ENCODE data around the gene B4GALNT1. TPM values are rescaled to one million over a fixed set of nuclear protein-coding genes. Genes with fewer than 3 reads are reported as not detected.

Gene B4GALNT1
- total RNA-seq, 2 experiments from 2014 or later: 1.2 to 3.1 TPM

GRCh38 chr12:57623811-57624390, 9.1 kb downstream of the B4GALNT1 start:
- no TSS peak for BruUV-seq (replicated peaks)

DNA sequence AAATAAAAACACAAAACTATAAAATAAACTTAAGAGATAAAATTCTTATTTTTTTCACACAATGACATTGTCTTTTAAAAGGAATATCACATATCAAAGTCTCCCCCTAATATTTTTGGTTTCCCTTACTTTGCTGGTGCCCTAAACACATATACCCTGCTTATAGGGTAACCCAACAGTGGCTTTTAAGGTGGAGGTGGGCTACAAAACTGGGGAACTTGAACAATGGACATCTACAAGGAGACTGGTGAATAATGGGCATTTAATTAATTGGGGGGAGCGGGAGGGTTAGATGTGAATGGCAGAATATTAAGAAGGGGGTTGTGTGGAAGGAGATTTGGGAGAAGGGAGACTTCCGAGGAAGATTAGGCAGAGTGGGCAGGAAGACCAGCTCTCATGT, 9.6 kb downstream of the B4GALNT1 start:
- POLR2A ChIA-PET: no interaction called here
- Histone ChIP-seq H3K36me3 (ENCODE audit: insufficient read depth, low read length) (no peaks in the 10 kb centered on the region), H3K4me1 (ENCODE audit: insufficient read depth, low read length, poor library complexity, severe bottlenecking) (no peaks in the 10 kb centered on the region), H3K27ac (ENCODE audit: low read depth, low read length, poor library complexity, severe bottlenecking) (no peak overlapping the region), H2AFZ (ENCODE audit: low read length) (no peak overlapping the region), H3K9me2 (ENCODE audit: insufficient read depth, low read length) (no peaks in the 10 kb centered on the region), H3K79me2 (ENCODE audit: insufficient read depth, low read depth, low read length) (no peaks in the 10 kb centered on the region), H4K20me1 (ENCODE audit: insufficient read depth, low read length) (no peaks in the 10 kb centered on the region), H3K4me2 (ENCODE audit: low read length) (no peak overlapping the region), H3K4me3 (ENCODE audit: low read depth, low read length, poor library complexity, severe bottlenecking) (no peak overlapping the region), H3K9me3 (ENCODE audit: low read length) (no peaks in the 10 kb centered on the region)
- intact Hi-C loops (cut with micrococcal nuclease; ENCODE audit: unreplicated experiment): no loop called here
- DNase-seq (ENCODE audit: low spot score): no peak
- CTCF ChIA-PET (ENCODE audit: unreplicated experiment): no interaction called here
- no TSS peak for BruUV-seq (replicated peaks)
- TF ChIP-seq EZH2phosphoT487 (IDR thresholded peaks at IDR 0.05; ENCODE audit: borderline replicate concordance, low read depth, low read length): no peak
- TF ChIP-seq, protein P1, sequence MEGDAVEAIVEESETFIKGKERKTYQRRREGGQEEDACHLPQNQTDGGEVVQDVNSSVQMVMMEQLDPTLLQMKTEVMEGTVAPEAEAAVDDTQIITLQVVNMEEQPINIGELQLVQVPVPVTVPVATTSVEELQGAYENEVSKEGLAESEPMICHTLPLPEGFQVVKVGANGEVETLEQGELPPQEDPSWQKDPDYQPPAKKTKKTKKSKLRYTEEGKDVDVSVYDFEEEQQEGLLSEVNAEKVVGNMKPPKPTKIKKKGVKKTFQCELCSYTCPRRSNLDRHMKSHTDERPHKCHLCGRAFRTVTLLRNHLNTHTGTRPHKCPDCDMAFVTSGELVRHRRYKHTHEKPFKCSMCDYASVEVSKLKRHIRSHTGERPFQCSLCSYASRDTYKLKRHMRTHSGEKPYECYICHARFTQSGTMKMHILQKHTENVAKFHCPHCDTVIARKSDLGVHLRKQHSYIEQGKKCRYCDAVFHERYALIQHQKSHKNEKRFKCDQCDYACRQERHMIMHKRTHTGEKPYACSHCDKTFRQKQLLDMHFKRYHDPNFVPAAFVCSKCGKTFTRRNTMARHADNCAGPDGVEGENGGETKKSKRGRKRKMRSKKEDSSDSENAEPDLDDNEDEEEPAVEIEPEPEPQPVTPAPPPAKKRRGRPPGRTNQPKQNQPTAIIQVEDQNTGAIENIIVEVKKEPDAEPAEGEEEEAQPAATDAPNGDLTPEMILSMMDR (conservative IDR thresholded peaks at IDR 0.05; ENCODE audit: low read length): no peak

More at GRCh38 chr12:57623811-57624390, 9.1 kb downstream of the B4GALNT1 start:
- intact Hi-C loops (cut with micrococcal nuclease; ENCODE audit: unreplicated experiment): no loop called here
- ChIA-PET POLR2A (no interaction called here), CTCF (ENCODE audit: unreplicated experiment) (no interaction called here)
- H4K20me1 ChIP-seq (ENCODE audit: insufficient read depth, low read length): no peaks in the 10 kb centered on the region
- H3K4me1 ChIP-seq (ENCODE audit: insufficient read depth, low read length, poor library complexity, severe bottlenecking): no peaks in the 10 kb centered on the region
- no peak overlapping the region for H3K4me3 ChIP-seq (ENCODE audit: low read depth, low read length, poor library complexity, severe bottlenecking)
- no peak overlapping the region for H3K4me2 ChIP-seq (ENCODE audit: low read length)
- no peaks in the 10 kb centered on the region for H3K79me2 ChIP-seq (ENCODE audit: insufficient read depth, low read depth, low read length)
- DNase-seq (ENCODE audit: low spot score): no peak
- H2AFZ ChIP-seq (ENCODE audit: low read length): no peak overlapping the region
- H3K9me2 ChIP-seq (ENCODE audit: insufficient read depth, low read length): no peaks in the 10 kb centered on the region
- H3K9me3 ChIP-seq (ENCODE audit: low read length): no peaks in the 10 kb centered on the region
- no peak for TF ChIP-seq EZH2phosphoT487 (IDR thresholded peaks at IDR 0.05; ENCODE audit: borderline replicate concordance, low read depth, low read length)
- TF ChIP-seq, protein P1 (conservative IDR thresholded peaks at IDR 0.05; ENCODE audit: low read length): no peak
- no peak overlapping the region for H3K27ac ChIP-seq (ENCODE audit: low read depth, low read length, poor library complexity, severe bottlenecking)
- no peaks in the 10 kb centered on the region for H3K36me3 ChIP-seq (ENCODE audit: insufficient read depth, low read length)

DNA sequence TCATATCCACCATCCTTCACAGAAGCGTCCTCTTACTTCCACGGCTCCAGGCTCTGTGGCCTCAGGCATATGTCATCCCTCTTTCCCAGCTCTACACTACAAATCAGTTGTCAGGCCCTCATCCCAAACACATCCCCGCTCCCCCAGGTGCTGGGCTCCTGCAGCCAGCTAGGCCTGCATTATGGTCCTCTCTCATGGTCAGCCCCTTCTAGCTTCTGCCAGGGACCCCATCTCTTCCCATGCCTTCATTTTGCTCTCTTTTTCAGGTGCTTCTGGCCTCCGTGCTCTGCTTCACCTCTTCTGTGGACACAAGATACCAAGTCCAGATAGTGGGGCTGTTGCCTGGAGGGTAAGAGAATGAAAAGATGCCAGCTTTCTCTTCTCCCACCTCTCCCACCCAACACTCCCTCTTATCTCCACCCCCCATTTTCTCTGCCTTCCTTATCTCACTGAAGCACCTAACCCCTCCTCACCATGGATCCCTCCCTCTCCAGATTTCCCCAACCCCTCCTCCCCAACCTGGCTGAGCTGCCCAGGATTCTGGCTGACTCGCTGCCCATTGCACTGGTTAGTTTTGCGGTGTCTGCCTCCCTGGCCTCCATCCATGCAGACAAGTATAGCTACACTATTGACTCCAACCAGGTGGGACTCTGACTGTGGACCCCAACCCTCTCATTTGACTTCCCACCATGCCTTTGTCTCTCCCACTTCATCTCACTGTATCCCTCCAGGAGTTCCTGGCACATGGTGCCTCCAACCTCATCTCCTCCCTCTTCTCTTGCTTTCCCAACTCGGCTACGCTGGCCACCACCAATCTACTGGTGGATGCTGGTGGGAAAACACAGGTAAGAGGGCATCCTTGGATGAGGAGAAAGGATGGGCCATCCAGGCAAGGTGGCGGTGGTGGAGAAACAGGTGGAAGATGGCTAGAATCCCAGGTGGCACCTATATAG, 10.4 kb downstream of the B4GALNT1 start:
- Histone ChIP-seq H3K36me3 (ENCODE audit: insufficient read depth, low read length) (no peaks in the 10 kb centered on the region), H3K4me2 (ENCODE audit: low read length) (no peak overlapping the region), H3K4me3 (ENCODE audit: low read depth, low read length, poor library complexity, severe bottlenecking) (no peak overlapping the region), H3K4me1 (ENCODE audit: insufficient read depth, low read length, poor library complexity, severe bottlenecking) (no peaks in the 10 kb centered on the region), H3K27ac (ENCODE audit: low read depth, low read length, poor library complexity, severe bottlenecking) (no peak overlapping the region), H3K9me2 (ENCODE audit: insufficient read depth, low read length) (no peaks in the 10 kb centered on the region), H4K20me1 (ENCODE audit: insufficient read depth, low read length) (no peaks in the 10 kb centered on the region), H2AFZ (ENCODE audit: low read length) (no peak overlapping the region), H3K9me3 (ENCODE audit: low read length) (no peaks in the 10 kb centered on the region), H3K79me2 (ENCODE audit: insufficient read depth, low read depth, low read length) (no peaks in the 10 kb centered on the region)
- BruUV-seq (replicated peaks): no TSS peak
- CTCF ChIA-PET (ENCODE audit: unreplicated experiment): no interaction called here
- no peak for TF ChIP-seq EZH2phosphoT487 (IDR thresholded peaks at IDR 0.05; ENCODE audit: borderline replicate concordance, low read depth, low read length)
- TF ChIP-seq, protein P1 (conservative IDR thresholded peaks at IDR 0.05; ENCODE audit: low read length): no peak
- POLR2A ChIA-PET: no interaction called here
- no peak for DNase-seq (ENCODE audit: low spot score)
- intact Hi-C loops (cut with micrococcal nuclease; ENCODE audit: unreplicated experiment): no loop called here
